GM19324 (cell line): ENCODE data around the gene ZFR2.
"Not testable (repeated sequence)": the region's sequence is repeated elsewhere in the genome, so short reads cannot be mapped to it uniquely, and the experiment has no call there.

Source experiments
- ATAC-seq: cut with Tn5 transposase; IDR thresholded peaks from one replicate; pipeline ENCODE4 v1.9.1; 2021; ENCODE audit warnings: mild to moderate bottlenecking, moderate library complexity; ENCODE audit not compliant: unreplicated experiment, low FRiP score

Gene ZFR2

GRCh38 chr19:3879656-3880055, 10.8 kb upstream of the ZFR2 start:
- ATAC-seq: no peak

- not testable (repeated sequence) for ATAC-seq
These were observed 5.9 kb upstream of the ZFR2 start for GRCh38 chr19:3874695-3875094.

GRCh38 chr19:3873151-3873550, 4.3 kb upstream of the ZFR2 start:
- no peak for ATAC-seq

- no peak for ATAC-seq
These were observed 668 bp downstream of the ZFR2 start for GRCh38 chr19:3867971-3868769.

GRCh38 chr19:3866910-3867638, 1.8 kb downstream of the ZFR2 start:
- ATAC-seq: no peak

GRCh38 chr19:3863648-3864047, 5.2 kb downstream of the ZFR2 start:
- no peak for ATAC-seq

GRCh38 chr19:3862826-3863500, 5.9 kb downstream of the ZFR2 start:
- no peak for ATAC-seq

- no peak for ATAC-seq
These were observed 8.3 kb downstream of the ZFR2 start for GRCh38 chr19:3860499-3860898.

GRCh38 chr19:3857449-3858003, 11.3 kb downstream of the ZFR2 start:
- ATAC-seq: no peak

- ATAC-seq: no peak
These were observed 13.5 kb downstream of the ZFR2 start for GRCh38 chr19:3855320-3855719.

- no peak for ATAC-seq
These were observed 16.1 kb downstream of the ZFR2 start for GRCh38 chr19:3852614-3853254.

- ATAC-seq: no peak
These were observed 16.7 kb downstream of the ZFR2 start for GRCh38 chr19:3852177-3852511.

- no peak for ATAC-seq
These were observed 17.3 kb downstream of the ZFR2 start for GRCh38 chr19:3851254-3852176.

GRCh38 chr19:3850320-3850972, 18.4 kb downstream of the ZFR2 start:
- ATAC-seq: no peak

- ATAC-seq: no peak
These were observed 19.1 kb downstream of the ZFR2 start for GRCh38 chr19:3849787-3850186.

GRCh38 chr19:3849092-3849491, 19.7 kb downstream of the ZFR2 start:
- no peak for ATAC-seq

- ATAC-seq: no peak
These were observed 24.2 kb downstream of the ZFR2 start for GRCh38 chr19:3844596-3844995.

- no peak for ATAC-seq
These were observed 25.9 kb downstream of the ZFR2 start for GRCh38 chr19:3842948-3843347.

- no peak for ATAC-seq
These were observed 28.0 kb downstream of the ZFR2 start for GRCh38 chr19:3840804-3841203.
